VCaP (cell line): ENCODE measurements around the gene TTLL3.

ENCODE experiments used
- H3K27ac ChIP-seq: fragments of 450-650 bp; 2 replicates; pipeline ENCODE4 v1.5.1; 2017
- TF ChIP-seq, protein P1 (sequence below): fragments of 450-650 bp; conservative IDR thresholded peaks from 2 replicates; pipeline ENCODE4 v1.5.1; 2017; ENCODE audit warnings: mild to moderate bottlenecking, moderate library complexity

Gene TTLL3

GRCh38 chr3:9810433-9810770, 340 bp downstream of the TTLL3 start:
- TF ChIP-seq, protein P1, sequence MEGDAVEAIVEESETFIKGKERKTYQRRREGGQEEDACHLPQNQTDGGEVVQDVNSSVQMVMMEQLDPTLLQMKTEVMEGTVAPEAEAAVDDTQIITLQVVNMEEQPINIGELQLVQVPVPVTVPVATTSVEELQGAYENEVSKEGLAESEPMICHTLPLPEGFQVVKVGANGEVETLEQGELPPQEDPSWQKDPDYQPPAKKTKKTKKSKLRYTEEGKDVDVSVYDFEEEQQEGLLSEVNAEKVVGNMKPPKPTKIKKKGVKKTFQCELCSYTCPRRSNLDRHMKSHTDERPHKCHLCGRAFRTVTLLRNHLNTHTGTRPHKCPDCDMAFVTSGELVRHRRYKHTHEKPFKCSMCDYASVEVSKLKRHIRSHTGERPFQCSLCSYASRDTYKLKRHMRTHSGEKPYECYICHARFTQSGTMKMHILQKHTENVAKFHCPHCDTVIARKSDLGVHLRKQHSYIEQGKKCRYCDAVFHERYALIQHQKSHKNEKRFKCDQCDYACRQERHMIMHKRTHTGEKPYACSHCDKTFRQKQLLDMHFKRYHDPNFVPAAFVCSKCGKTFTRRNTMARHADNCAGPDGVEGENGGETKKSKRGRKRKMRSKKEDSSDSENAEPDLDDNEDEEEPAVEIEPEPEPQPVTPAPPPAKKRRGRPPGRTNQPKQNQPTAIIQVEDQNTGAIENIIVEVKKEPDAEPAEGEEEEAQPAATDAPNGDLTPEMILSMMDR = no peak
- H3K27ac ChIP-seq = peak overlapping the region; percentile 93

DNA sequence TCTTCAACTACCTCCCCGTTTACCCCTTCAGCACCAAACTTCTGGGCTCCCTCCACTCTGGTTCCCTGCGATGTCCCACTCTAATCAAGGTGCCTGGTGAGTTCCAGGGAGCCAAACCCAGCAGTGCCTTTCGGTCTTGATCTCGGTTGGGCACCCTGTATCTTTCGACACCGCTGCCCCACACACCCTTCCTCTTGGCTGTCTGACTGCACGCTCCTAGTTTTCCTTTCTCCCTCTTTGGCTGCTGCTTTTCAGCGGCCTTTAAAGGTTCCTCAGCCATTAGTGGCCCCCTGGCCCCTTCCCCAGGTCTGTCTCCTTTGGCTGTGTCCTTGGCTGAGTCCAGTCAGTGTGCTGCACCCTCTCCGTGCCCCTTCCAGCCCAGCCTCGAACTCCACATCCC, 784 bp downstream of the TTLL3 start:
- TF ChIP-seq, protein P1 = no peak
- H3K27ac ChIP-seq = peak overlapping the region; percentile 93

DNA sequence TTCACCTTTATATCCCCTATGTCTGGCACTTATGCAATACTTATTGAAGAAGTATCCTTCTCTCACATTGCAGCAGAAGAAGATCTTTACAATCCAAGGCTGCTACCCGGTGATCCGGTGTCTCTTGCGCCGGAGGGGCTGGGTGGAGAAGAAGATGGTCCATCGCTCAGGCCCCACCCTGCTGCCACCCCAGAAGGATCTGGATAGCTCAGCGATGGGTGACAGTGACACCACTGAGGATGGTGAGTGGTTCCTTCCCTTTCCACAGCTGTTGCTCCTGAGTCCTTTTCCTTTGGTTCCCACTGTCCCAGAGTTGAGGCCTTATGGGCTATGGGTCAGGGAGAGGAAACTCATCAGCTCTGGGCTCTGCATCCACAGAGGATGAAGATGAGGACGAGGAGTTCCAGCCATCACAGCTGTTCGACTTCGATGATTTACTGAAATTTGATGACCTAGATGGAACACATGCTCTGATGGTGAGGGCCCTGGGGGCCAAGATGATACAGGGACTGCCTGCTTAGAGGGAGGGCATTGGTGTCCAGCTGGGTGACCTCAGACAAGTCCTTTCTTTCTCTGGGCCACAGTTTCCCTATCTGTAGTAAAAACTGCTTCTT, 2.9 kb downstream of the TTLL3 start:
- TF ChIP-seq, protein P1 = no peak
- no peak overlapping the region for H3K27ac ChIP-seq

- no peak overlapping the region for H3K27ac ChIP-seq
- TF ChIP-seq, protein P1 = no peak
These were observed 5.9 kb downstream of the TTLL3 start for GRCh38 chr3:9815986-9816385.

DNA sequence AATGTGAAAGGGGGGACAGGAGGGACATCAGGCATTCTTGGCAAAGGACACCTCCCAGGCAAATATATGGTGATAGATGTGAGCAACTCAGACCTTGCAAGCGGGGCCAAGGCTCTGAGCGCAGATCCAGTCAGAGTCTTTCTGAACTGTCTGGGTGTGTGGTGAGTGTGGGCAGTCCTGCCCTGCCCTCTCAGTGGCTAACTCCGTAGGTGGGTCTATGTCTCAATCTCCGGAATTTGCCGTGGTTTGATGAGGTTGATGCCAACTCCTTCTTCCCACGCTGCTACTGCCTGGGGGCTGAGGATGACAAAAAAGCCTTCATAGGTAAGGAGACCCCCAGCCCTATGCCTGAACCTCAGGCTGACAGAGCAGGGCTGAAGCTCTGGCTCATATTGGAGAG, 7.4 kb downstream of the TTLL3 start:
- TF ChIP-seq, protein P1 = no peak
- no peak overlapping the region for H3K27ac ChIP-seq

DNA sequence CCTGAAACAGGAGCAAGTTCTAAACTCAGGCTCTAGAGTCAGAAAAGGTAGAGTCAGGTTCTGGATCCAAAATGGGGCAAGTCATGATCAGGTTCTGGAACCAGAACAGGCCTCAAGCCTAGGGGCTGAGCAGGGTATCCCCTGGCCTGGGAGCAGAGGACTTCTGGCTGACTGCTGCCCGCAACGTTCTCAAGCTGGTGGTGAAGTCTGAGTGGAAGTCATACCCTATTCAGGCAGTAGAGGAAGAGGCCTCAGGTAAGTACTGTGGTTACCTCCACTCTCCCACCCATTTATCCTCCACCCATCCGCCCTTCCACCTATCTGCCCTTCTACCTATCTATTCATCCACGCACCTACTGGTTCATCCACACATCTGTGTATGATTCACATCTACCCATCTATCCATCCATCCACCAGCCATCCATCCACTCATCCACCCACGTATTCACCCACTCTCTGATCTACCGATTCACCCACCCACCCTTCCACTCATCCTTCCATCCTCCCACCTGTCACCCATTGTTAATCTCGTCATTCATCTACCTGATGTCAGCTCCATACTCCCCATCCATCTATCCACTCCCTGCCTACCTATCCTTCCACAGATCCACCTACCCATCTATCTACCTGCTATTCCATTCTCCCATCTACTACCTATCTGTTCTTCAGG, 8.7 kb downstream of the TTLL3 start:
- H3K27ac ChIP-seq = no peak overlapping the region
- TF ChIP-seq, protein P1 = no peak

DNA sequence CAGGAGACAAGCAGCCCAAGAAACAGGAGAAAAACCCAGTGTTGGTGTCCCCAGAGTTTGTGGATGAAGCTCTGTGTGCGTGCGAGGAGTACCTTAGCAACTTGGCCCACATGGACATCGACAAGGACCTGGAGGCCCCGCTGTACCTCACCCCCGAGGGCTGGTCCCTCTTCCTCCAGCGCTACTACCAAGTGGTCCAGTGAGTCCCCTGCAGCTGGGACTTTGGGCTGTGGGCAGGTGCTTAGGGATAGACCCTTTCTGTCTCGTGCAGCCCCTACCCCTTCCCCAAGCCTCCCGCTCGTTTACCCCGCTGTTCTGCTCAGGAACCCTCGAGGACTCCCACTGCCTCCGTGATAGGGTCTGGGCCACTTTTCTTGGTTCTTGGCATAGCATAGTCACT, 10.5 kb downstream of the TTLL3 start:
- TF ChIP-seq, protein P1 = no peak
- no peak overlapping the region for H3K27ac ChIP-seq
